ENCODE measurements around the gene KY. TPM values are rescaled to one million over a fixed set of nuclear protein-coding genes. Genes with fewer than 3 reads are reported as not detected.

Gene KY
- total and polyA plus RNA-seq, 4 experiments from 2014 or later = not detected

GRCh38 chr3:134630506-134630905 is 20.3 kb downstream of the KY start:
- Histone ChIP-seq H3K27ac (ENCODE audit: low read depth, low read length) (no peak overlapping the region), H3K36me3 (ENCODE audit: insufficient read depth, low read length) (no peaks in the 10 kb centered on the region), H3K27me3 (ENCODE audit: insufficient read depth, low read length) (no peaks in the 10 kb centered on the region), H3K4me3 (ENCODE audit: low read length in 2 of 2) (no peak overlapping the region), H3K4me1 (ENCODE audit: insufficient read depth, low read length) (no peaks in the 10 kb centered on the region), H3K9me3 (ENCODE audit: control insufficient read depth in 1 of 2, low read length in 2 of 2) (peaks cover 0 to 3% of the 10 kb centered on the region in 2 donors)
- Mint-ChIP-seq H3K27ac (no peak overlapping the region), H3K9me3 (peaks cover 9 to 30% (median 17%) of the 10 kb centered on the region in 8 donors), H3K4me3 (no peak overlapping the region), H3K4me1 (no peaks in the 10 kb centered on the region), H3K36me3 (peaks cover 0 to 7% of the 10 kb centered on the region in 2 donors), H3K27me3 (peaks cover 8% of the 10 kb centered on the region in 2 donors)
- POLR2A ChIA-PET (ENCODE audit: partially characterized antibody) = no interaction called here
- DNase-seq = no peak
- CTCF ChIA-PET (ENCODE audit: partially characterized antibody) = no interaction called here
- intact Hi-C loops (cut with micrococcal nuclease) = no loop called here

- no peak overlapping the region for H3K27ac ChIP-seq (ENCODE audit: low read depth, low read length)
- no peak overlapping the region for H3K27ac Mint-ChIP-seq
- intact Hi-C loops (cut with micrococcal nuclease) = no loop called here
- peaks cover 9 to 30% (median 17%) of the 10 kb centered on the region in 8 donors for H3K9me3 Mint-ChIP-seq
- no peaks in the 10 kb centered on the region for H3K27me3 ChIP-seq (ENCODE audit: insufficient read depth, low read length)
- H3K4me3 ChIP-seq (ENCODE audit: low read length in 2 of 2) = no peak overlapping the region
- H3K36me3 ChIP-seq (ENCODE audit: insufficient read depth, low read length) = no peaks in the 10 kb centered on the region
- H3K27me3 Mint-ChIP-seq = peaks cover 7 to 10% of the 10 kb centered on the region in 2 donors
- peaks cover 0 to 3% of the 10 kb centered on the region in 2 donors for H3K9me3 ChIP-seq (ENCODE audit: control insufficient read depth in 1 of 2, low read length in 2 of 2)
- H3K4me3 Mint-ChIP-seq = no peak overlapping the region
- DNase-seq = no peak
- no peaks in the 10 kb centered on the region for H3K4me1 ChIP-seq (ENCODE audit: insufficient read depth, low read length)
- POLR2A ChIA-PET (ENCODE audit: partially characterized antibody) = no interaction called here
- CTCF ChIA-PET (ENCODE audit: partially characterized antibody) = no interaction called here
- H3K4me1 Mint-ChIP-seq = peaks cover 0 to 1% (median 0%) of the 10 kb centered on the region in 4 donors
- peaks cover 0 to 7% of the 10 kb centered on the region in 2 donors for H3K36me3 Mint-ChIP-seq
These were observed 21.9 kb downstream of the KY start for GRCh38 chr3:134628884-134629283.

GRCh38 chr3:134627831-134628230 is 23.0 kb downstream of the KY start:
- H3K9me3 Mint-ChIP-seq = peaks cover 9 to 28% (median 17%) of the 10 kb centered on the region in 8 donors
- intact Hi-C loops (cut with micrococcal nuclease) = no loop called here
- no peak for DNase-seq
- ChIA-PET CTCF (ENCODE audit: partially characterized antibody) (no interaction called here), POLR2A (ENCODE audit: partially characterized antibody) (no interaction called here)
- H3K4me3 ChIP-seq (ENCODE audit: low read length in 2 of 2) = no peak overlapping the region
- H3K4me1 ChIP-seq (ENCODE audit: insufficient read depth, low read length) = no peaks in the 10 kb centered on the region
- peaks cover 2 to 10% of the 10 kb centered on the region in 2 donors for H3K27me3 Mint-ChIP-seq
- H3K27ac Mint-ChIP-seq = no peak overlapping the region
- no peak overlapping the region for H3K4me3 Mint-ChIP-seq
- H3K36me3 ChIP-seq (ENCODE audit: insufficient read depth, low read length) = no peaks in the 10 kb centered on the region
- H3K27ac ChIP-seq (ENCODE audit: low read depth, low read length) = no peak overlapping the region
- H3K27me3 ChIP-seq (ENCODE audit: insufficient read depth, low read length) = no peaks in the 10 kb centered on the region
- peaks cover 0 to 1% (median 0%) of the 10 kb centered on the region in 4 donors for H3K4me1 Mint-ChIP-seq
- peaks cover 0 to 3% of the 10 kb centered on the region in 2 donors for H3K9me3 ChIP-seq (ENCODE audit: control insufficient read depth in 1 of 2, low read length in 2 of 2)
- H3K36me3 Mint-ChIP-seq = peaks cover 0 to 7% of the 10 kb centered on the region in 2 donors

- Mint-ChIP-seq H3K27me3 (peaks cover under 1 to 7% of the 10 kb centered on the region in 2 donors), H3K4me1 (peaks cover 0 to 1% (median 0%) of the 10 kb centered on the region in 4 donors), H3K27ac (no peak overlapping the region), H3K4me3 (no peak overlapping the region), H3K9me3 (peaks cover 7 to 25% (median 10%) of the 10 kb centered on the region in 8 donors), H3K36me3 (peaks cover 0 to 7% of the 10 kb centered on the region in 2 donors)
- ChIA-PET POLR2A (ENCODE audit: partially characterized antibody) (no interaction called here), CTCF (ENCODE audit: partially characterized antibody) (no interaction called here)
- peaks cover 0 to 3% of the 10 kb centered on the region in 2 donors for H3K9me3 ChIP-seq (ENCODE audit: control insufficient read depth in 1 of 2, low read length in 2 of 2)
- no peaks in the 10 kb centered on the region for H3K4me1 ChIP-seq (ENCODE audit: insufficient read depth, low read length)
- intact Hi-C loops (cut with micrococcal nuclease) = no loop called here
- no peak for DNase-seq
- H3K27me3 ChIP-seq (ENCODE audit: insufficient read depth, low read length) = no peaks in the 10 kb centered on the region
- no peak overlapping the region for H3K4me3 ChIP-seq (ENCODE audit: low read length in 2 of 2)
- no peaks in the 10 kb centered on the region for H3K36me3 ChIP-seq (ENCODE audit: insufficient read depth, low read length)
- H3K27ac ChIP-seq (ENCODE audit: low read depth, low read length) = no peak overlapping the region
These were observed 24.7 kb downstream of the KY start for GRCh38 chr3:134625885-134626741.

- no peaks in the 10 kb centered on the region for H3K27me3 ChIP-seq (ENCODE audit: insufficient read depth, low read length)
- no peak overlapping the region for H3K4me3 ChIP-seq (ENCODE audit: low read length in 2 of 2)
- intact Hi-C loops (cut with micrococcal nuclease) = no loop called here
- no peaks in the 10 kb centered on the region for H3K36me3 ChIP-seq (ENCODE audit: insufficient read depth, low read length)
- H3K4me1 ChIP-seq (ENCODE audit: insufficient read depth, low read length) = no peaks in the 10 kb centered on the region
- ChIA-PET CTCF (ENCODE audit: partially characterized antibody) (no interaction called here), POLR2A (ENCODE audit: partially characterized antibody) (no interaction called here)
- H3K4me3 Mint-ChIP-seq = no peak overlapping the region
- peaks cover 0 to under 1% of the 10 kb centered on the region in 2 donors for H3K36me3 Mint-ChIP-seq
- peaks cover 0 to 7% of the 10 kb centered on the region in 2 donors for H3K27me3 Mint-ChIP-seq
- no peak overlapping the region for H3K27ac ChIP-seq (ENCODE audit: low read depth, low read length)
- no peak for DNase-seq
- H3K9me3 Mint-ChIP-seq = peaks cover 2 to 18% (median 5%) of the 10 kb centered on the region in 8 donors
- H3K9me3 ChIP-seq (ENCODE audit: control insufficient read depth in 1 of 2, low read length in 2 of 2) = peaks cover 0 to 2% of the 10 kb centered on the region in 2 donors
- peaks cover 0 to 1% (median 0%) of the 10 kb centered on the region in 4 donors for H3K4me1 Mint-ChIP-seq
- H3K27ac Mint-ChIP-seq = no peak overlapping the region
These were observed 25.4 kb downstream of the KY start for GRCh38 chr3:134625462-134625861.

GRCh38 chr3:134624537-134625287 is 26.1 kb downstream of the KY start:
- intact Hi-C loops (cut with micrococcal nuclease) = no loop called here
- no peaks in the 10 kb centered on the region for H3K27me3 ChIP-seq (ENCODE audit: insufficient read depth, low read length)
- CTCF ChIA-PET (ENCODE audit: partially characterized antibody) = no interaction called here
- H3K4me1 ChIP-seq (ENCODE audit: insufficient read depth, low read length) = no peaks in the 10 kb centered on the region
- Mint-ChIP-seq H3K27me3 (peaks cover 0 to 7% of the 10 kb centered on the region in 2 donors), H3K36me3 (no peaks in the 10 kb centered on the region), H3K4me1 (peaks cover 0 to 1% (median 0%) of the 10 kb centered on the region in 4 donors), H3K9me3 (peaks cover 0 to 11% (median 3%) of the 10 kb centered on the region in 8 donors), H3K4me3 (no peak overlapping the region), H3K27ac (no peak overlapping the region)
- no peak for DNase-seq
- POLR2A ChIA-PET (ENCODE audit: partially characterized antibody) = no interaction called here
- H3K4me3 ChIP-seq (ENCODE audit: low read length in 2 of 2) = no peak overlapping the region
- no peaks in the 10 kb centered on the region for H3K36me3 ChIP-seq (ENCODE audit: insufficient read depth, low read length)
- no peak overlapping the region for H3K27ac ChIP-seq (ENCODE audit: low read depth, low read length)
- no peaks in the 10 kb centered on the region for H3K9me3 ChIP-seq (ENCODE audit: control insufficient read depth in 1 of 2, low read length in 2 of 2)

GRCh38 chr3:134623615-134624245 is 27.1 kb downstream of the KY start:
- peaks cover 0 to 1% (median 0%) of the 10 kb centered on the region in 4 donors for H3K4me1 Mint-ChIP-seq

More at GRCh38 chr3:134623615-134624245, 27.1 kb downstream of the KY start:
- no peak overlapping the region for H3K4me3 ChIP-seq (ENCODE audit: low read length in 2 of 2)
- intact Hi-C loops (cut with micrococcal nuclease) = no loop called here
- no peak for DNase-seq
- ChIA-PET CTCF (ENCODE audit: partially characterized antibody) (no interaction called here), POLR2A (ENCODE audit: partially characterized antibody) (no interaction called here)
- H3K27me3 ChIP-seq (ENCODE audit: insufficient read depth, low read length) = no peaks in the 10 kb centered on the region
- no peaks in the 10 kb centered on the region for H3K36me3 ChIP-seq (ENCODE audit: insufficient read depth, low read length)
- H3K27me3 Mint-ChIP-seq = peaks cover 0 to 5% of the 10 kb centered on the region in 2 donors
- H3K9me3 ChIP-seq (ENCODE audit: control insufficient read depth in 1 of 2, low read length in 2 of 2) = no peaks in the 10 kb centered on the region
- peaks cover 0 to 5% (median under 1%) of the 10 kb centered on the region in 8 donors for H3K9me3 Mint-ChIP-seq
- no peaks in the 10 kb centered on the region for H3K36me3 Mint-ChIP-seq
- no peaks in the 10 kb centered on the region for H3K4me1 ChIP-seq (ENCODE audit: insufficient read depth, low read length)
- no peak overlapping the region for H3K4me3 Mint-ChIP-seq
- H3K27ac Mint-ChIP-seq = no peak overlapping the region
- H3K27ac ChIP-seq (ENCODE audit: low read depth, low read length) = no peak overlapping the region

Measured in CD4-positive, alpha-beta memory T cell (primary cell).